Right lobe of liver (tissue), 4 donors: Measurements from ENCODE around the gene GRIN2C.

Source experiments
- POLR2A ChIP-seq: fragments of 450-650 bp; IDR thresholded peaks from one replicate; pipeline ENCODE4 v1.6.1; 2017; ENCODE audit warnings: antibody characterized with exemption, mild to moderate bottlenecking
- TF ChIP-seq, protein P1 (sequence below), 4 donors: fragments of 200-600 bp in 3 of 4; fragments of 450-650 bp in 1 of 4; IDR thresholded peaks; one replicate each; pipeline versions ENCODE4 v1.5.1 to v1.8.0; 2016 to 2022; ENCODE audit warnings: antibody characterized with exemption in 4 of 4, mild to moderate bottlenecking in 2 of 4
- donor health status: DM: no; HTN: no; CAD: no.
- donor health status: DM: no; HTN: no; CAD: no.
- donor health status: DM: no; HTN: yes; CAD: no.

DNA sequence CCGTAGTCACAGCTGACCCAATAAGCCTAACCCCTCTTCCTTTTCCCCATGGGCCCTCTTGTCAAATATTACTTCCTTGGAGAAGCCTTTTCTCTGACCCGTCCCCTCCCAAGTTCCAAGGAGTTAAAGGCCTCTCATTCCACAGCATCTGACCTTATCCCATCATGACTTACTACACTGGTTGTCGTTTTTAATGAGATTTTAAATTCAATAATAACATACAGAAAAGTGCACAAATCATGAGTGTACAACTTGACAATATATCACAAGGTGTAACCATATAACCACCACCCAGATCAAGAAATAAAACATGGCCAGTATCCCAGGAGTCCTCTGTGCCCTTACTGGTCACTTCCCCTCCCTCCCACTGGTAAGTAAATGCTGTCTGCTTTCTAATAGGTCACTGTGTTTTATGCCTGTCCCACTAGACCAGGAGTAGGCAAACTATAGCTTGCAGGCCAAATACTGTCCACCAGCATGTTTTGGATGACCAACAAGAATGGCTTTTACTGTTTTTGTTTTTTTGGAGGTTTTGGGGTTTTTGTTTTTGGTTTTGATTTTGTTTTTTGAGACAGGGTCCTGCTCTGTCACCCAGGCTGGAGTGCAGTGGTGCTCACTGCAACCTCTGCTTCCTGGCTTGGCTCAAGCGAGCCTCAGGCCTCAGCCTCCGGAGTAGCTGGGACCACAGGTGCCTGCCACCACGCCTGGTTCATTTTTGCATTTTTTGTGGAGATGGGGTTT, 14.4 kb upstream of the GRIN2C start:
- TF ChIP-seq, protein P1, sequence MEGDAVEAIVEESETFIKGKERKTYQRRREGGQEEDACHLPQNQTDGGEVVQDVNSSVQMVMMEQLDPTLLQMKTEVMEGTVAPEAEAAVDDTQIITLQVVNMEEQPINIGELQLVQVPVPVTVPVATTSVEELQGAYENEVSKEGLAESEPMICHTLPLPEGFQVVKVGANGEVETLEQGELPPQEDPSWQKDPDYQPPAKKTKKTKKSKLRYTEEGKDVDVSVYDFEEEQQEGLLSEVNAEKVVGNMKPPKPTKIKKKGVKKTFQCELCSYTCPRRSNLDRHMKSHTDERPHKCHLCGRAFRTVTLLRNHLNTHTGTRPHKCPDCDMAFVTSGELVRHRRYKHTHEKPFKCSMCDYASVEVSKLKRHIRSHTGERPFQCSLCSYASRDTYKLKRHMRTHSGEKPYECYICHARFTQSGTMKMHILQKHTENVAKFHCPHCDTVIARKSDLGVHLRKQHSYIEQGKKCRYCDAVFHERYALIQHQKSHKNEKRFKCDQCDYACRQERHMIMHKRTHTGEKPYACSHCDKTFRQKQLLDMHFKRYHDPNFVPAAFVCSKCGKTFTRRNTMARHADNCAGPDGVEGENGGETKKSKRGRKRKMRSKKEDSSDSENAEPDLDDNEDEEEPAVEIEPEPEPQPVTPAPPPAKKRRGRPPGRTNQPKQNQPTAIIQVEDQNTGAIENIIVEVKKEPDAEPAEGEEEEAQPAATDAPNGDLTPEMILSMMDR (IDR thresholded peaks at IDR 0.05), result no peak
- no peak for TF ChIP-seq POLR2A
